ENCODE measurements around the gene RNF224.
A peak's percentile ranks its signal among the peaks of the same experiment; 100 is the strongest.

Gene RNF224

GRCh38 chr9:137192448-137192780, 34.9 kb upstream of the RNF224 start:
- no peak for DNase-seq (ENCODE audit: low spot score)

- DNase-seq (ENCODE audit: low spot score) = no peak
Measured at GRCh38 chr9:137192859-137193258, 34.4 kb upstream of the RNF224 start.

GRCh38 chr9:137193771-137194170, 33.5 kb upstream of the RNF224 start:
- no peak for DNase-seq (ENCODE audit: low spot score)

GRCh38 chr9:137194388-137194787, 32.9 kb upstream of the RNF224 start:
- DNase-seq (ENCODE audit: low spot score) = no peak

- DNase-seq (ENCODE audit: low spot score) = no peak
Measured at GRCh38 chr9:137194909-137195308, 32.4 kb upstream of the RNF224 start.

- DNase-seq (ENCODE audit: low spot score) = no peak
Measured at GRCh38 chr9:137195525-137196220, 31.6 kb upstream of the RNF224 start.

GRCh38 chr9:137198051-137198901, 29.0 kb upstream of the RNF224 start:
- DNase-seq (ENCODE audit: low spot score) = no peak

GRCh38 chr9:137198902-137199283, 28.4 kb upstream of the RNF224 start:
- DNase-seq (ENCODE audit: low spot score) = no peak

- no peak for DNase-seq (ENCODE audit: low spot score)
Measured at GRCh38 chr9:137199411-137200121, 27.7 kb upstream of the RNF224 start.

- DNase-seq (ENCODE audit: low spot score) = peak; percentile 99
Measured at GRCh38 chr9:137200311-137201204, 26.7 kb upstream of the RNF224 start, which contains the start of gene TPRN. Gene TPRN, minus strand, starts transcription at chr9:137200741. Its CDS starts 30 bp downstream, at chr9:137200711.

GRCh38 chr9:137201205-137201868, 26.0 kb upstream of the RNF224 start:
- DNase-seq (ENCODE audit: low spot score) = no peak

- no peak for DNase-seq (ENCODE audit: low spot score)
Measured at GRCh38 chr9:137202966-137203365, 24.3 kb upstream of the RNF224 start.

GRCh38 chr9:137204731-137205125, 22.6 kb upstream of the RNF224 start:
- DNase-seq (ENCODE audit: low spot score) = no peak

GRCh38 chr9:137205126-137206069, 21.9 kb upstream of the RNF224 start, which contains the start of the genes NDOR1 and TMEM203:
Gene NDOR1, plus strand, starts transcription at chr9:137205700. Its CDS starts 78 bp downstream, at chr9:137205778.
Gene TMEM203, minus strand, starts transcription at chr9:137205648. Its CDS starts 234 bp downstream, at chr9:137205414.
- DNase-seq (ENCODE audit: low spot score) = peak; percentile 92

- peak; percentile 66 for DNase-seq (ENCODE audit: low spot score)
Measured at GRCh38 chr9:137206602-137207001, 20.7 kb upstream of the RNF224 start.

- DNase-seq (ENCODE audit: low spot score) = no peak
Measured at GRCh38 chr9:137211532-137211931, 15.8 kb upstream of the RNF224 start.

- DNase-seq (ENCODE audit: low spot score) = no peak
Measured at GRCh38 chr9:137212520-137212919, 14.8 kb upstream of the RNF224 start.

GRCh38 chr9:137213160-137214060, 13.9 kb upstream of the RNF224 start:
- DNase-seq (ENCODE audit: low spot score) = no peak

- no peak for DNase-seq (ENCODE audit: low spot score)
Measured at GRCh38 chr9:137214620-137215019, 12.7 kb upstream of the RNF224 start.
